SJCRH30 (cell line): ENCODE measurements around the gene MSI1. TPM values are rescaled to one million over a fixed set of nuclear protein-coding genes. Genes with fewer than 3 reads are reported as not detected.

Experiments
- DNase-seq, 2 experiments: peaks; one replicate each; pipeline ENCODE4 v3.0.0-alpha.2; 2015 to 2020
- H3K27ac ChIP-seq: fragments of 250-450 bp; sonication (Bioruptor Pico); 2 replicates; pipeline ENCODE4 v1.5.1; 2020; ENCODE audit warnings: mild to moderate bottlenecking, moderate library complexity
- H3K27me3 ChIP-seq: fragments of 250-450 bp; sonication (Bioruptor Pico); 2 replicates; pipeline ENCODE4 v1.5.1; 2020; ENCODE audit warnings: mild to moderate bottlenecking, moderate library complexity
- H3K36me3 ChIP-seq: fragments of 250-450 bp; sonication (Bioruptor Pico); 2 replicates; pipeline ENCODE4 v1.5.1; 2020; ENCODE audit warnings: mild to moderate bottlenecking, moderate library complexity
- H3K4me1 ChIP-seq: fragments of 250-450 bp; sonication (Bioruptor Pico); 2 replicates; pipeline ENCODE4 v1.5.1; 2020; ENCODE audit warnings: mild to moderate bottlenecking, moderate library complexity
- H3K4me3 ChIP-seq: fragments of 250-450 bp; sonication (Bioruptor Pico); 2 replicates; pipeline ENCODE4 v1.5.1; 2020; ENCODE audit warnings: mild to moderate bottlenecking, moderate library complexity
- H3K9me3 ChIP-seq: fragments of 250-450 bp; sonication (Bioruptor Pico); replicated peaks from 2 replicates; pipeline ENCODE4 v1.5.1; 2020; ENCODE audit warnings: mild to moderate bottlenecking, moderate library complexity
- total RNA-seq: library from RNA; depleted of rRNA; stranded (reverse); fragments of >200 nt; shearing (Covaris generic); gene quantifications from 2 replicates; pipeline ENCODE4 v1.2.3, GENCODE V29; 2014

The MSI1 gene
- total RNA-seq, 1 experiment from 2014 or later, result 4.8 TPM

DNA sequence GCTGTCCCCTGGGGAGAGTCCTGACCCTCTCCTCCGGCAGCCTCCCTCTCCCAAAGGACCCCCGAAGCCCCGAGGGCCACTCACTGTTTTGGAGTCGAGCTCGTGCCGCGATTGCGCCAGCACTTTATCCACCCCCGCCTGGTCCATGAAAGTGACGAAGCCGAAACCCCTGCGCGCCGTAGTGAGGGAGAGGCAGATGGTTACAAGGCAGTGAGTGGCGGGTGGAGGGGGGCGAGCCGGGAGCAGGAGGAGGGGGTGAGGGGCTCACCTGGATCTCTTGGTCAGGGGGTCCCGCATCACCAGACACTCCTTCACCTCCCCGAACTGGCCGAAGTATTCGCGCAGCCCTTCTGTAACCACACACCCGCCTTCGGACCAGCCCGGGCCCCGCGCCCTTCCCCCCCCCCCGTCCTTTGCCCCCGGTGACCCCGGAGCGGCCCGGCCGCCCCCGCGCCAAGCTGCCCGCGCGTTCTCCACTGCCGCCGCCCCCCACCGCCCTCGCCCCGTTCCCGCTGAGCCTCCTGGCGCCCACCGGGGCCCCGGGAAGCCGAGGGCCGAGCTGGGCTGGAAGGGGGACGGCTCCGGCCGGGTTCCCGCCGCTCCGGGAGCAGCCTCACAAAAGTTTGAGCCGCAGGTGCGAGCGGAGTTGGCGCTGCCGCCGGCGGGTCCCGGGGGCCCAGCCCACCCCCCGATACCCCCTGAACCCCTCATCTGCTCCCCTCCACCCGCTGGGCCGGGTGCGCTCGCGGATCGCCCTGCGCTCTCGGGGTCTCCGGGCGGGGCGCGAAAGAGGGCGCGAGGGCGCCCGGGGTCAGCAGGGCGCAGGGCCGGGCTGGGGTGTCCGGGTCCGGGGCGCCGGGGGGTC is 808 bp downstream of the MSI1 start:
- Histone ChIP-seq H3K4me1 (no peaks in the 10 kb centered on the region), H3K36me3 (no peaks in the 10 kb centered on the region), H3K4me3 (peak overlapping the region; percentile 74), H3K27ac (no peak overlapping the region), H3K9me3 (no peaks in the 10 kb centered on the region), H3K27me3 (peaks cover 11% of the 10 kb centered on the region)
- no peak for DNase-seq

DNA sequence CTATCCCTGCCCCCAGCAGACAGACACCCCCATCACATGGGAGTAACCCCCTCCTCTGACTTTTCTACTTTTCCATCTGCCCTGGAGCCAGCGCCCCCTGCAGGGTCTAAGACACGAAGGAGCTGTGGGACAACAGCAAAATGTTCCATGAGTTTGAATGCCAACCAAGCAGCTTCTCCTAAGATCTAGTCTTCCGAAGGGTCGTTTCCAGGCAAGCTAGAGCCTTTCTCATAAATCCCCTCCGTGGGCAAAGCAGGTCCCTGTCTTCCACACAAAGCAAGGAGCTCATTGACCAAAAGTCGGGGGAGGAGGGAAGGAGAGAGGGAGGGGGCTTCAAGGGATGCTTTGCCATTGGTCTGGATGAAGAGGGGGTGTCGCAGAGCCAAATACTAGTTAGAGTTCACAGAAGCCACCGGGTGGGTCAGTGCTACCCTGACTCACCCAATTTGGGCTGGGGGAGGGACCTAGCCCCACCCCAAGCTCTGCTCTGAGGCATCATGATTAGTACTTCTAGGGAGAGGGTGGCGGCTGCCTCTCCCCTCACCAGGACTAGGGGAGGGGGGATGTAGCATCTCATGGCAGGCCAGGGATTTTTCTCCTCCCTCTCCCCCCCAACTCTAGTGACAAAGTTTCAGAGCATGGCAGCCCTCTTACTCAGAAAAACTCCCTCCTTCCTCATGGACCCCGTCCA is 1.6 kb downstream of the MSI1 start:
- peak in 1 of 2 experiments; percentile 47 for DNase-seq
- no peaks in the 10 kb centered on the region for H3K9me3 ChIP-seq
- H3K27ac ChIP-seq, result no peak overlapping the region
- H3K36me3 ChIP-seq, result no peaks in the 10 kb centered on the region
- peaks cover 11% of the 10 kb centered on the region for H3K27me3 ChIP-seq
- H3K4me1 ChIP-seq, result peaks cover 3% of the 10 kb centered on the region
- peak overlapping the region; percentile 74 for H3K4me3 ChIP-seq

DNA sequence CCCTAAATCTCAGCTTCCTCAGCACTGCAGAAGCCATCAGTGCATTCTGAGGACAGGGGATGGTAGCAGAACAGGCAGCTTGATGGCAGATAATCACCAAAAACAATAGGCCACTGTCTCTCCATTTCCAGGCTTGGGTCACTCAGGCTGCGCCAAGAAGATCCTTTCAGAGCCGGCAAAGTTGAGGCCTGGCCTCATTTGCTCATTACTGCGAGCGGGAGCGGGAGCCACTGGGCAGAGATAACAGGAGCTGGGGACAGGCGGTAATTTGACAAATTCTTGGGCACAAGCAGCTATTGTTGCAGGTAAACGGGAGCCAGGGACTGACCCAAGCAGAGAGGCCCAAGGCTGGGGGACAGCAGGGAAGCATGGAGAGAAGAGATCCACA is 2.1 kb downstream of the MSI1 start:
- DNase-seq, result no peak
- no peaks in the 10 kb centered on the region for H3K36me3 ChIP-seq
- no peak overlapping the region for H3K27ac ChIP-seq
- peaks cover 9% of the 10 kb centered on the region for H3K4me1 ChIP-seq
- peaks cover 11% of the 10 kb centered on the region for H3K27me3 ChIP-seq
- no peak overlapping the region for H3K4me3 ChIP-seq
- no peaks in the 10 kb centered on the region for H3K9me3 ChIP-seq

DNA sequence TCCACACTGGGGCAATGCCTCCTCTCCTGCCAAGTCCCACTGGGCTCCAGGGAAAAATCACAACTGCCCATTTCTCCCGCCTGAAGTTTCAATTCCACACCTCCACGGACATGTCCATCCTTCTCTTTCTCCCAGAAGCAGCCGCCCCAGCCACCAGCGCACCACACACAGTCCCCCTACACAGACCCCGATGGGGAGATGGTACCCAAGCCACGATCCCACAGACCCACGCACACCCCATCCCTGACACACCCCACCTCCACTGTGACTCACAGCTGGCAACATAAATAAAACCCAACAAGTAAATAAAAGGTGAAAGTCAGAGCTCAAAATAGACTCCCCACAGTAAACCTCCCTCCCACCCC is 2.6 kb downstream of the MSI1 start:
- Histone ChIP-seq H3K27me3 (peaks cover 11% of the 10 kb centered on the region), H3K4me1 (peaks cover 9% of the 10 kb centered on the region), H3K36me3 (no peaks in the 10 kb centered on the region), H3K27ac (no peak overlapping the region), H3K4me3 (no peak overlapping the region), H3K9me3 (no peaks in the 10 kb centered on the region)
- DNase-seq, result no peak

DNA sequence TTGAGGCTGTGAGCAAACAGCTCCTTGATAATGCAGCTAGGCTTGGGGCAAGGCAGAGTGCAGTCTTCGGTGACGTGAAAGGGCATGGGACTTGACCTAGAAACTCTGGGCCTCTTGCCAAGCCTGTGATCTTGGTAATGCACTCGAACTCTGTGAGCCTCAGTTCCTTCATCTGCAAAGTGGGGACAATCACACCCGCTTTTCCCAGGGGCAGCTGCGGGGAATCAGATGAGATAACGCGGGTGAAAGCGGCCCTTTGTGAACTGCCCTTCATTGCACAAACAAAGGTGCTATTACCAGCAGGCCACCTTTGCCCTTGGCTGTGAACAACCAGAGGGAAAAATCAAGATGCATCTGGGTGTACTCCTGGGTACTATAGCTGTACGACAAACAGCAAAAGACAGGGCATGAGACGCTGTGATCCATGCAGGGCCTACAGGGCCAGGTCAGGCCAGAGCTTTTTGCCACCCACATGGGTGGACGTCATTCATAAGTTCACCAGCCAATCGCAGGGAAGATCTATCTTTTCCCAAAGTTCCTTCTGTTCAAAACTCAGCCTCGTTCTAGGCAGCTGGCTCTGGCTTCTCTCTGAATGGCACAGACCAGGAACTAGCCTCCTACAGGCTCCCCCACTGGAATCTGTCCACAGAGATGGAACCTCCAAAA is 3.2 kb downstream of the MSI1 start:
- Histone ChIP-seq H3K4me1 (peaks cover 13% of the 10 kb centered on the region), H3K9me3 (no peaks in the 10 kb centered on the region), H3K4me3 (no peak overlapping the region), H3K27me3 (peaks cover 11% of the 10 kb centered on the region), H3K36me3 (no peaks in the 10 kb centered on the region), H3K27ac (no peak overlapping the region)
- no peak for DNase-seq

DNA sequence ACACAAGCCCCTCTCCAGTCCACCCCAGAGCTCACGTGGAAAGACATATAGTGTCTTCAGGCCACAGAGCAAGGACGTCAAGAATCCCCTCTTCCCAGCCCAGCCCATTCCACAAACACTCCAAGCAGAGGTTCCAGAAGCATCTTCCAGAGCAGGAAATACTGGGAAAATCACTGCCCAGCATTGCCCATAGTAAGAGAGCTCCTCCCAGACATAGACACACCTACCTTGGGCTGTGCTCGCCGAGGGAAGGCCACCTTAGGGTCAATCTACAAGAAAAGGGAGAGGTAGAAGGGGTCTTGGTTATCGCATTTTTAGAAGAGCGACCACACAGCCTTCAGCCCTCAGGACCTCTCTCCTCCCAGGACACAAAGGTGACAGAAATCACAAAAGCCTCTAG is 4.5 kb downstream of the MSI1 start:
- no peaks in the 10 kb centered on the region; the same call in 1 of the 2 replicates for H3K27me3 ChIP-seq
- DNase-seq, result no peak
- H3K27ac ChIP-seq, result no peak overlapping the region
- no peaks in the 10 kb centered on the region for H3K9me3 ChIP-seq
- peaks cover 13% of the 10 kb centered on the region for H3K4me1 ChIP-seq
- no peaks in the 10 kb centered on the region for H3K36me3 ChIP-seq
- H3K4me3 ChIP-seq, result no peak overlapping the region

DNA sequence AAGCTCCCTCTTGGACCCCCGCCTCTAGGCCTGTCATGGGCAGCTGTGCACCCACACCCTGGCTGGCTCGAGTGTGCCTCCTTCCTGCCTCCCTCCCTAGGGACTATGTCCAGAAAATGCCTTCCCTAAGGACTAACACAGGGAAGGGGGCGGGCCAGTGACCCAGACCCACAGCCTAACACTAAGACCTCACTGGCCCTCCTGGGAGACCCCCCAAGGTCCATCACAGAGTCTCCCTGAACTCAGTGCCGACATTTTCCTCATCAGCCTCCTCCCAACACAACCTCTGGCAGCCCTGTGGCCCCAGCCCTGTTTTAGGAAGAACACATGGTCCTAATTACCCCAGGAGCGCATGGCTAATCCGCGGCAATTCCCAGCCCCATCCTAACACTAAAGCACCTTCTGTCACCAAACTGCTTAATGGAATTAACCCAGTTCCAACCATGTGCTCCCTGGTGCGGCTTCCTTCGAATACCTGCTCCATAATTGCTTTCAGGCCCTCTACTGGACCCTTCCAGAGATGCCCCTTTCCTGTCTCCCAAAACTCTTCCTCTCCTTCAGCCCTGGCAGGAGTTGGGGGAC is 5.6 kb downstream of the MSI1 start:
- Histone ChIP-seq H3K36me3 (no peaks in the 10 kb centered on the region), H3K27me3 (no peaks in the 10 kb centered on the region), H3K27ac (no peak overlapping the region), H3K4me3 (no peak overlapping the region), H3K4me1 (peaks cover 13% of the 10 kb centered on the region), H3K9me3 (no peaks in the 10 kb centered on the region)
- no peak for DNase-seq

DNA sequence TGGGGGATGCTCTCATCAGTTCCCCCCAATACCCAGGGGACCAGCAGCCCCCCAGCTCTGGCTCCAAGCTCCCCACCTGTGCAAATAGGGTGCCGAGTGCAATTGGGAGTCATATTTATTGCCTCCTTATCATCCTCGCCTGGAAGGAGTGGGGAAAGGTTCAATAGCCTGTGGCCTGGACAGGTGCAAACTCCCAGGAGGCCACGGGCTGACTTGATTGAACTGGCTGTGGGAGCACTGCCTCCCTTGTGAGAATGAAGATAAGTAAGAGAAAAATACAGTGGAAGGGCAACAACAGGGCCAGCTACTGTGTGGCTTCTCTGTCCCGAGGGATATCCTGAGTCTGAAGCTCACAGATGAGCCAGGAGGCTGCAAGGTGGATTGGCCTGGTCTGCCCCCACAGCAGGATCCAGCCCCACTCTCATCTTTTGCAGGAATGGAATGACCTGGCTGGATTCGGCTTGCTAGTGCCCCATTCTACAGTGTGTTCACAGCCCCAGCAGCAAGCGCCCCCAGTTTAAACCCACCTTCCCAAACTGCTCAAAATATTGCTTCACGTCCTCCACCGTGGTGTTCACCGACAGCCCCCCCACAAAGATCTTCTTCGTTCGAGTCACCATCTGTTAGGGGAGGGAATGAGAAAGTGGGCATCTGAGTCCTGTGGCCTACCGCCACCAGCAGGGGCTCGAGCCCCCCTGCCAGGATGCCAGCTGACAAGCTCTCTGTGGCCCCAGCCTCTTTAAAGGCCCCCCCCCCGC is 6.3 kb downstream of the MSI1 start:
- Histone ChIP-seq H3K27ac (peak overlapping the region; percentile 76; the same call in 1 of the 2 replicates), H3K27me3 (no peaks in the 10 kb centered on the region), H3K36me3 (no peaks in the 10 kb centered on the region), H3K4me3 (no peak overlapping the region), H3K4me1 (peaks cover 13% of the 10 kb centered on the region), H3K9me3 (no peaks in the 10 kb centered on the region)
- DNase-seq, result no peak

DNA sequence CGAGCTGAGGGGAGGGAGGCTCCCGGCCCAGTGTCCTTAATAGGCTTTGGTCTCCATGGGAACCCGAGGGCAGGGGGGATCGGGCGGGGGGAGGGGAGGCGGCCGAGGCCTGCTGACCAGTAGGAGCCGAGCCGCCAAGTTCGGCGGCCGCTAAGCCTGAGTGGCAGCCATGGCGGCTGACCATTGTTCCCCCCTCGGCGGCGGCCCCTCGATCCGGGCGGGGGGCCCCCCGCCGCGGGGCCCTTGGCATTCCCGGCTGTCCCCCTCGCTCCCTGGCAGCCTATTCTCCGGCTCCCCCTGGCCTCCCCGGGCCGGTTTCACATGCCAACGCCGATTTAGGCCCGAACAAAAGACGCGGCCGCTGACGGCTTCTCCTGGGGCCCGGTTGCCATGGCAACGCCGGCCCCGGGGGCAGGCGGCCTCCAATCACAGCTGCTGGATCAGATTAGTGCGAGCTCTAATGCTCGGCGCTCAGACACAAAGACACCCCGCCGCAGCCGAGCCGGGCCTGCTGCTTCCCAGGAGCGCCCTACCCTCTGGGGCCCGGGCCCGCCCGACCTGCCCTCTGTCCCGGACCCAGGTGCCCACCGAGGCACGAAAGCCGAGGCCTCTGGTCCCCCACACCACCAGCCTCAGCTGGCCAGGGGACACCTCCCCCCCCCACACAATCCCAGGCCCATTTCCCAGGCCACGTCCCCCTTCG is 7.3 kb downstream of the MSI1 start:
- Histone ChIP-seq H3K9me3 (no peaks in the 10 kb centered on the region), H3K36me3 (no peaks in the 10 kb centered on the region), H3K27ac (peak overlapping the region; percentile 76), H3K4me1 (peaks cover 13% of the 10 kb centered on the region), H3K4me3 (peak overlapping the region; percentile 69), H3K27me3 (no peaks in the 10 kb centered on the region)
- peak; percentile 91 to 96 for DNase-seq

DNA sequence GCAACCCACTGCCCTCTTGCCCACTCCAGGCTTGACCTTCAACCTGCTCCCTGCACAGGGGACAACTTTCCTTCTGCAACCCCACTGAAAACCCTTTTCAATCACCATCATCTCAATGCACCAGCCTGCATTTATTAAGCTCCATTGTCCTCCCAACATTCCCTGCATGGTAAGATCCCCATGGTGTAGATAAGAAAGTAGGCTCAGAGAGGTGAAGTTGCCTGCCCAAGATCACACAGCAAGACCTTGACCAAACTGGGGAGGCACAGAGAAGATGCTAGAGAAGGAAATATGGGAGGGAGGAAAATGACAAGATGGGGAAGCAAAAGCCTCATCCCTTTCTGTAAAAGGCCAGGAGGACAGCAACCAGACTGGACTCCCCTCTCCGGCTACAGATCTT is 9.8 kb downstream of the MSI1 start:
- H3K4me1 ChIP-seq, result peaks cover 13% of the 10 kb centered on the region
- H3K27ac ChIP-seq, result no peak overlapping the region
- no peak for DNase-seq
- H3K27me3 ChIP-seq, result no peaks in the 10 kb centered on the region
- H3K36me3 ChIP-seq, result no peaks in the 10 kb centered on the region
- no peak overlapping the region for H3K4me3 ChIP-seq
- no peaks in the 10 kb centered on the region for H3K9me3 ChIP-seq

DNA sequence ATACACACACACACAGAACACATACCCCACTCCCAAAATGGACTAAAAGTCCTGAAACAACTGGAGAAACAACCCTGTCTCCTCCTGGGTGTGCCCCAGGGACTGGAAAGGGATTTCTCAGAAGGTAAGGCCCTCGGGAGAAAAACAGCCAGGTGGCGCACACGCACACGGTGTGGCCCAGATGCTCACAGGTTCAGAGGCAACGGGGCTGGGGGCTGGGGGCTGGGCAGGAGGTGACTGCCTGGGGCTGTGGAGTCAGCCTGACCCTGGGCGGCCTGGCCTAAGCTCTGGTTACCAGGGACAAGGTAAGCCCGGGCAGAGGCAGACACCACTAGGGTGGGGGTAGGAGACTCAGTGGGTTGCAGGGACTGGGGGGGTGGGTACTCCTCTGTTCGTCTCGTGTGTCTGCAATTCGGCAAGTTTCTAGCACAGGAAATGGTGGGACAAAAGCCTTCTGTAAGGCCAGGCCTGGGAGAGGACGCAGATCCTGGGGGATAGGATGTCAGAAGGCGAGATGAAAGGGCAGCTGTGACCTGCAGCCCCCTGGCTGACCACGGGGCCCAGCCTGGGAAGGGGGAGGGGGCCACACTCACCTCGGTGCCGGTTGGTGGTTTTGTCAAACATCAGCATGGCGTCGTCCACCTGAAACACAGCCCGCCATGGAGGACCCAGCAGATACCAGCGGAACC is 10.4 kb downstream of the MSI1 start:
- Histone ChIP-seq H3K4me3 (no peak overlapping the region), H3K4me1 (peaks cover 13% of the 10 kb centered on the region), H3K36me3 (no peaks in the 10 kb centered on the region), H3K27ac (no peak overlapping the region), H3K9me3 (no peaks in the 10 kb centered on the region), H3K27me3 (no peaks in the 10 kb centered on the region)
- DNase-seq, result peak in 1 of 2 experiments; percentile 24

DNA sequence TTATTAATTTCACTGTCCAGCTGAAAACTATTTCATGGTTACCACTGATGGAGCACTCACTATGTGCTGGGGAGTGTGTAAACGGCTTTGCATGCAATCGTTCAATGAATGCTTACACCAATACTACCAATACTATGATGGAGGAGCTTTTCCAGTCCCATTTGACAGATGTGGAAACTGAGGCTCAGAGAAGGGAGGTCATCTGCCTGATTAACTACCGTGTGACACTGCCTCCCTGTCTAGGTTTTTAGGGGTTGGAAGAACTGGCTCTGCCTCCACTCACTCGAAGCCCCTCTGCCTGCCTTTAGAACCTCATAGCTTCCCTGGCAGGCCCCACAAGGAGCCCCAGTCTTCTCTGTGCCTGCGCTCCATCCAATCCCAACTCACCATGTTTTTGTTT is 11.9 kb downstream of the MSI1 start:
- Histone ChIP-seq H3K27me3 (no peaks in the 10 kb centered on the region), H3K36me3 (no peaks in the 10 kb centered on the region), H3K9me3 (no peaks in the 10 kb centered on the region), H3K27ac (no peak overlapping the region), H3K4me3 (no peak overlapping the region), H3K4me1 (peaks cover 6% of the 10 kb centered on the region)
- DNase-seq, result no peak

DNA sequence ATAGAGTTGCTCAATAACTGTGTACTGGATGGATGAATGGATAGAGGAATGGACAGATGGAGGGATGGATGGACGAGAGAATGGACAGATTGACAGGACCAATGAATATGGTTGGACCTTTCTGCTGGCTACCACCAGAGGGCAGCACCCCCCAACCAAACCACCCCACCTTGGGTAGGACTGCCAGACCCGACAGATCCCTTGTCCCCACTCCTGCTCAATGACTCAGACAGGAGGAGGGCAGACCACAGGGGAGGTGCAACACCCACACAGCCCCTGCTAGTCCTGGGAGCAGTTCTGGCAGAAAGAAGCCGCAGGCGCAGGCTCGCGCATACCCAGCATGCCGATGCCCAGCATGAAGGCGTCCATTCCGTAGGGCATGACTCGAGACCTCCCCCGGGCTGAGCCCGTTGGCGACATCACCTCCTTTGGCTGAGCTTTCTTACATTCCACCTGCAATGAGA is 12.4 kb downstream of the MSI1 start:
- Histone ChIP-seq H3K9me3 (no peaks in the 10 kb centered on the region), H3K27me3 (no peaks in the 10 kb centered on the region), H3K27ac (no peak overlapping the region), H3K36me3 (no peaks in the 10 kb centered on the region), H3K4me1 (peaks cover 4% of the 10 kb centered on the region; the same call in 1 of the 2 replicates), H3K4me3 (no peak overlapping the region)
- peak; percentile 84 to 86 for DNase-seq
